Breast epithelium (tissue), 3 donors: ENCODE results near the gene CABLES1.

Source experiments
- CTCF ChIP-seq, 3 donors: fragments of 450-650 bp; IDR thresholded peaks; one replicate each; pipeline ENCODE4 v1.5.1; 2016 to 2017; ENCODE audit warnings: antibody characterized with exemption in 3 of 3, mild to moderate bottlenecking in 3 of 3, moderate library complexity in 3 of 3
- POLR2A ChIP-seq: fragments of 450-650 bp; IDR thresholded peaks from one replicate; pipeline ENCODE4 v1.6.1; 2016; ENCODE audit warnings: antibody characterized with exemption, mild to moderate bottlenecking, moderate library complexity
- POLR2AphosphoS5 ChIP-seq, 3 donors: sonication (generic); formaldehyde crosslinking; IDR thresholded peaks; one replicate each; pipeline ENCODE4 v1.6.1; 2017; ENCODE audit warnings: antibody characterized with exemption in 3 of 3

GRCh38 chr18:23247896-23248295 is 112.6 kb downstream of the CABLES1 start:
- TF ChIP-seq CTCF (IDR thresholded peaks at IDR 0.05) = no peak
- TF ChIP-seq POLR2A = no peak
- TF ChIP-seq POLR2AphosphoS5 (IDR thresholded peaks at IDR 0.05) = no peak
